ENCODE measurements around the gene PPP1R15B. TPM values are rescaled to one million over a fixed set of nuclear protein-coding genes. Genes with fewer than 3 reads are reported as not detected.

Gene PPP1R15B
- total and polyA plus RNA-seq, 2 experiments from 2014 or later: 34.0 to 77.0 TPM

GRCh38 chr1:204373911-204374310 lies 37.7 kb downstream of the PPP1R15B start:
- Histone ChIP-seq H3K9me3 (ENCODE audit: low read depth) (no peaks in the 10 kb centered on the region), H4K20me1 (ENCODE audit: insufficient read depth, poor library complexity, severe bottlenecking) (peaks cover 3% of the 10 kb centered on the region), H2AFZ (no peak overlapping the region), H3K27ac (no peak overlapping the region), H3K9me2 (replicated peaks; ENCODE audit: insufficient read depth) (no peaks in the 10 kb centered on the region), H3K79me2 (peaks cover 19% of the 10 kb centered on the region), H3K4me1 (ENCODE audit: insufficient read depth) (peaks cover 12% of the 10 kb centered on the region), H3K27me3 (peaks cover 4% of the 10 kb centered on the region), H3K4me3 (no peak overlapping the region), H3K4me2 (no peak overlapping the region), H3K36me3 (replicated peaks; ENCODE audit: insufficient read depth, low read depth) (no peaks in the 10 kb centered on the region)
- DNase-seq (ENCODE audit: low spot score): no peak
- 91% methylated on average over 4 of the region's 4 CpGs for WGBS (ENCODE audit: low lambda C conversion rate, missing lambda C conversion rate)
- TF ChIP-seq EZH2phosphoT487 (IDR thresholded peaks at IDR 0.05; ENCODE audit: low read depth, severe bottlenecking, unreplicated experiment) (no peak), EZH2 (IDR thresholded peaks at IDR 0.05; ENCODE audit: borderline replicate concordance) (no peak)

GRCh38 chr1:204370176-204370575 lies 41.4 kb downstream of the PPP1R15B start:
- no peaks in the 10 kb centered on the region for H3K9me3 ChIP-seq (ENCODE audit: low read depth)
- H3K79me2 ChIP-seq: peaks cover 2% of the 10 kb centered on the region
- no peak for TF ChIP-seq EZH2 (IDR thresholded peaks at IDR 0.05; ENCODE audit: borderline replicate concordance)
- no peak for TF ChIP-seq CTCF (IDR thresholded peaks at IDR 0.05; ENCODE audit: poor library complexity)
- no peak for TF ChIP-seq EZH2phosphoT487 (IDR thresholded peaks at IDR 0.05; ENCODE audit: low read depth, severe bottlenecking, unreplicated experiment)
- no peaks in the 10 kb centered on the region for H3K9me2 ChIP-seq (replicated peaks; ENCODE audit: insufficient read depth)
- H3K4me2 ChIP-seq: no peak overlapping the region
- no peak for DNase-seq (ENCODE audit: low spot score)
- H3K4me1 ChIP-seq (ENCODE audit: insufficient read depth): no peaks in the 10 kb centered on the region
- no peak overlapping the region for H2AFZ ChIP-seq
- H3K27ac ChIP-seq: no peak overlapping the region
- H3K36me3 ChIP-seq (replicated peaks; ENCODE audit: insufficient read depth, low read depth): no peaks in the 10 kb centered on the region
- H3K4me3 ChIP-seq: no peak overlapping the region
- peaks cover 3% of the 10 kb centered on the region for H4K20me1 ChIP-seq (ENCODE audit: insufficient read depth, poor library complexity, severe bottlenecking)
- no peaks in the 10 kb centered on the region for H3K27me3 ChIP-seq
- 86% methylated on average over 10 of the region's 10 CpGs for whole genome bisulfite sequencing (ENCODE audit: low lambda C conversion rate, missing lambda C conversion rate)

- Histone ChIP-seq H3K9me3 (ENCODE audit: low read depth) (no peaks in the 10 kb centered on the region), H4K20me1 (ENCODE audit: insufficient read depth, poor library complexity, severe bottlenecking) (peaks cover 3% of the 10 kb centered on the region), H3K27ac (no peak overlapping the region), H3K4me1 (ENCODE audit: insufficient read depth) (peaks cover under 1% of the 10 kb centered on the region), H3K4me2 (no peak overlapping the region), H3K4me3 (no peak overlapping the region), H3K36me3 (replicated peaks; ENCODE audit: insufficient read depth, low read depth) (no peaks in the 10 kb centered on the region), H3K9me2 (replicated peaks; ENCODE audit: insufficient read depth) (no peaks in the 10 kb centered on the region), H3K79me2 (no peaks in the 10 kb centered on the region), H3K27me3 (no peaks in the 10 kb centered on the region), H2AFZ (no peak overlapping the region)
- DNase-seq (ENCODE audit: low spot score): no peak
- no peak for TF ChIP-seq EZH2phosphoT487 (IDR thresholded peaks at IDR 0.05; ENCODE audit: low read depth, severe bottlenecking, unreplicated experiment)
- no peak for TF ChIP-seq CTCF (IDR thresholded peaks at IDR 0.05; ENCODE audit: poor library complexity)
- no peak for TF ChIP-seq EZH2 (IDR thresholded peaks at IDR 0.05; ENCODE audit: borderline replicate concordance)
- 89% methylated on average over 13 of the region's 13 CpGs for WGBS (ENCODE audit: low lambda C conversion rate, missing lambda C conversion rate)
Observed at GRCh38 chr1:204368996-204369726, 42.5 kb downstream of the PPP1R15B start.

- 90% methylated on average over 10 of the region's 10 CpGs for WGBS (ENCODE audit: low lambda C conversion rate, missing lambda C conversion rate)
- DNase-seq (ENCODE audit: low spot score): no peak
- H3K79me2 ChIP-seq: peaks cover under 1% of the 10 kb centered on the region
Observed at GRCh38 chr1:204367956-204368355, 43.7 kb downstream of the PPP1R15B start.

More at GRCh38 chr1:204367956-204368355, 43.7 kb downstream of the PPP1R15B start:
- Histone ChIP-seq H4K20me1 (ENCODE audit: insufficient read depth, poor library complexity, severe bottlenecking) (peaks cover 3% of the 10 kb centered on the region), H3K27ac (no peak overlapping the region), H3K36me3 (replicated peaks; ENCODE audit: insufficient read depth, low read depth) (no peaks in the 10 kb centered on the region), H3K9me2 (replicated peaks; ENCODE audit: insufficient read depth) (no peaks in the 10 kb centered on the region), H3K9me3 (ENCODE audit: low read depth) (no peaks in the 10 kb centered on the region), H3K27me3 (no peaks in the 10 kb centered on the region), H3K4me3 (no peak overlapping the region), H2AFZ (no peak overlapping the region), H3K4me2 (no peak overlapping the region), H3K4me1 (ENCODE audit: insufficient read depth) (peaks cover 9% of the 10 kb centered on the region)
- TF ChIP-seq EZH2phosphoT487 (IDR thresholded peaks at IDR 0.05; ENCODE audit: low read depth, severe bottlenecking, unreplicated experiment): no peak
- TF ChIP-seq CTCF (IDR thresholded peaks at IDR 0.05; ENCODE audit: poor library complexity): no peak
- TF ChIP-seq EZH2 (IDR thresholded peaks at IDR 0.05; ENCODE audit: borderline replicate concordance): no peak
